ENCODE results near the gene LRIT1.

GRCh38 chr10:84236807-84237198 is 4.5 kb downstream of the LRIT1 start:
- TF ChIP-seq CTCF (IDR thresholded peaks at IDR 0.05; ENCODE audit: insufficient read depth, low read depth, low read length) (no peak), EZH2 (IDR thresholded peaks at IDR 0.05; ENCODE audit: insufficient read depth, low read length) (no peak)
